GM19438 (cell line): ENCODE results near the gene ARID2.

Experiments used
- ATAC-seq: cut with Tn5 transposase; IDR thresholded peaks from one replicate; pipeline ENCODE4 v1.9.1; 2021; ENCODE audit warnings: low read depth; ENCODE audit not compliant: unreplicated experiment

ARID2 gene

DNA sequence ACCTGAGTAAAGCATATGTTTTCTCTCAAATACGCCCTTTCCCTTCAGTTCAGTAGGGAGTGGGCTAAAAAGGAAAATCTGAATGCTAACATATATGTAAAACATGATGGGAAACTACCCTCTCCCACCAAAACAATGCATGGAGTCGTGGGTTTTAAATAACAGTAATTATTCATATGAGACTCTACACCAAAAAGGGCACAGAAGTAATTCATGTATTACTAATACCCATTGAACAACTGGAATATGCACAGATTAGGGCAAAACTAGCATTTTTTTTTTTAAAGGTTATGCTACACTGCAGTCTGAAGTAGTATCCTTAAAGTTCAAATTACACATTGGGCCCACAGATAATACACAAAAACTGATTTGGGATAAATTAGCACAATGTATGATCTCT is 8.1 kb upstream of the ARID2 start:
- ATAC-seq, result no peak

DNA sequence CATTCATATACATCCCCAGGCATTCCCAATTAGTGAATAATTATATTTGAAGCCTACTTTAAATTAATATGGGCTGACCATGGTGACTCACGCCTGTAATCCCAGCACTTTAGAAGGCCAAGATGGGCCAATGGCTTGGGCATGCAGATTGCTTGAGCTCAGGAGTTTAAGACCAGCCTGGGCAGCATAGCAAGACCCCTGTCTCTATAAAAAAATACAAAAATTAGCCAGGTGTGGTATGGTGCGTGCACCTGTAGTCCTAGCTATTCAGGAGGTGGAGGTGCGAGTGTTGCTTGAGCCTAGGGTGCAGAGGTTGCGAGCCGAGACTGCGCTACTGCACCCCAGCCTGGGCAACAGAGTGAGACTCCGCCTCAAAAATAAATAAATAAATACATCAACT is 7.6 kb upstream of the ARID2 start:
- ATAC-seq, result no peak

DNA sequence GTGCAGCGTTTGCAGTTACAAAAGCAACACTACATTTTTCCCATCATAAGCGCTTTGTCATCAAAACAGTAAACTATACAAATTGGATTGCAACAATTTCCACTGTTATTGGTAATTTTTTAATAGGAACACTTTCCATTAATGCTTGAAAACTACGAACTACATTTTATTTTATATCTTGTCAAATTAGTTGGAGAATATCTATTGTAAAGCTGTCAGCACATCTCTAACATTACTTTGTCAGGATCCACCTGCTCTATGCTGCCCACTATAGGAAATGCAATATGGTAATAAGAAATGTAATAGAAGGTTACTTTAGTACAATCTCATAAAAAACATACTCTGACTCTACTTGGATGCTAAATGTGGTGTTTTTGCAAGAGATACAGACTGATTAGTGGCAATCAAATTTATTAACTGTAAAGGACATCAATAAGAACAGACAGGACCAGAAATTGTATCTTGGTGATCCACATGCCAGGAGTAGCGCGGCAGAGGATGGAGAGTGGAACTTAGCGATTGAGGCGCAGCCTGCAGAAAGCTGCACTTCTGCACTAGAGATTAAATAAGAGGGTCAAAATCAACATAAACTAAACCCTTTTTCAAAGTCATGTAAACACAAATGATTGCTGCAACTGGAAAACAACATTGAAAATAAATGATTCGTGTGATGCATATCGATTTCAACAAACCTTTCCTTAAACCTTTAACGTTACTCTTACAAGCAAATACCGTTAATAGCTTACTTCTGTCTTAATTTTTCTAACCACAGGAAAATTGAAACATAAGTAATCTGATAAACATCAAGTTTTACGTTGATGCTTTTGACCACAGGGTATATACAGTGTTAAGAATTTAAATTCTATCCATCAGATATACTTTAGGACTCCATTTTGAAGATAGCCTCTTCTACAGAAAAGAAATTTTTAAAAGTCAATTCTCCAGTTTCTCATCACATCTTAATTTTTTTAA is 3.6 kb upstream of the ARID2 start:
- ATAC-seq, result no peak

DNA sequence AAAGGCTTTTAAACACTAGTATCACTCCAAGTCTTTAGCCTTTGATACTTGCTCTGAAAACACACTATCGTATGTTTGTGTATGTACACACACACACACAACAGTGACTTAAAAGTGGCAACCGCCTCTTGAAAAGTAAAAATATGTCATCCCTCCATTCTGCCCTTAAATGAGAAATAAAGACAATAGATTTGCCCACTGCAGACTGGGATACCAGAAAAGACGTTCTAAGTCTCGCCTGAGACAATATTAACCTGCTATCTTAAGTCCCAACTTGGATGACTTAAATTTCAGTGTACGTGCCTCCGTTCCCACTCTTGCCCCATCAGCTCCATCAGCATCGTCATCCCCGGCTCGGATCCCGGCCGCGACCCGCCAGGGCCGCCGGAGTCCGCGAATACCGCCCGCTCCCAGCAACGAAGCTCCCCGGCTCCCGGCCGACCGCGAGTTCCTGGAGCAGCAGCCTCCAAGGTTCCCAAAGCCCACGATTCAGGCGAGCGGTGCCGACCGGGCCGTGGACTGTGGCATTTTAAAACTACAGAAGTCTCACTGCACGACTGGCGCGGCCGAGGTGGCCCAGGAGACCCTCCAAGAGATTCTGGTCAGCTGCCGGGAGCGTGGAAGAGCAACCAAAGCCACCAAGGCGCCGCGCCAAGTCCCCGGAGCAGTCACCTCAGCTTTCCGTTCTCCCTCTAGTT is 2.8 kb upstream of the ARID2 start:
- no peak for ATAC-seq

DNA sequence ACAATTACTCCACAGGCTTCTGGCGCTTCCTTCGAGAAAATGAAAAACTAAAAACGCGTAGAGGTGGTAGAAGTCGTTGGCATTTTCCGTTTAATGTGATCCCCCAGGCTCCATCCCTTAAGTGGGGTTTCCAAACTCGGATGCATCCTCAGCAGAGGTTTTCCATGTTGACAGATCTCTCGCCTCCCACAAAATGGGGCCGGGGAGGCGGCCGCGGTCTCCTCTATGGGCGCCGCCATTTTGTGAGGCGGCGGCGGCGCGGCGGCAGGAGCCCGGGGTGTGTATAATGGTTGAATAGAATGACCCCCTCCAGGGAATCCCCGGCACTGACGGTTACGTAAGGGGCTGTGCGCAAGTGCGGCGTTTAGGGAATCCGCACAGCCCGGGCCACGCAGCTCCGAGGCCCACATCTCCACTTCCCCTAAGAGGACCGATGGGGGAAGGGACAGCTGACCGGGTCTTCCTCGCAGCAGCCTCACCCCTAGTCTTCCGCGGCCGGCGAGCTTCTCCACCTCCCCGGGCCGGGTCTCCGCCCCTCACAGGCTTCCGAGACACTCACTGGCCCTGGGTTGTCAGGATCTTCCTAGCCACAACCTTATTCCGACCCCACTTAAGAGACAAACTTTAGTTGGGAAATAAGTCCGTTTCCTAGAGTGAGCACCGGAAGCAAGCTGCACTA is 2.1 kb upstream of the ARID2 start:
- ATAC-seq, result peak; percentile 47

DNA sequence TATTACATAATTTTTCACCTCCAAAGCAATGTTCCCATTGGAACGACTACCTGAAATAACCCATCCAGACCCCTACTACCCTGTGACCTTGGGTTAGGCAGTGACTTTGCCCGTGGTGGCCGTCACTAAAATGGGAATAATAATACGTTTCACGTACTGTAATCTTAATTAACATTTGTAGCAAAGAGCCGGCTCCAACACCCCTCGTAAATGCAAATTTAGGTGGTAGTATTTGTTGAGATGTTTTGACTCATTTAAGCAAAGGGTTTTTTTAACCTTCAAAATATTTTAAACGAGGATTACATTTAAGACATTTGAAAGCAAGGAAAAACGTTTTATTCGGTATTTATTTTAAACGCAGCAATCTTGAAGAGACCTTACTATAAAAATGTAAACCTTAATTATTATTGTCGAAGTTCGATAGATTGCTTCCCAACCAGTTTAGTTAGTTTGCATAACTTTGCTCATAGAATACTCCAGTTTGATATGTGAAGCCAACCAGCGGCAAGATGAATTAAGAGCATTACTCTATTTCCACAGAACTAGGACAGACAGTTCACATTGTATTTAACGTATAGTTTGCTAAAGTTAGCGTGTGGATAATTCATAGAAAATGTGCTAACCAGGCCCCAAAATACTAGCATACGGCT is 1.4 kb upstream of the ARID2 start:
- peak; percentile 0 for ATAC-seq

DNA sequence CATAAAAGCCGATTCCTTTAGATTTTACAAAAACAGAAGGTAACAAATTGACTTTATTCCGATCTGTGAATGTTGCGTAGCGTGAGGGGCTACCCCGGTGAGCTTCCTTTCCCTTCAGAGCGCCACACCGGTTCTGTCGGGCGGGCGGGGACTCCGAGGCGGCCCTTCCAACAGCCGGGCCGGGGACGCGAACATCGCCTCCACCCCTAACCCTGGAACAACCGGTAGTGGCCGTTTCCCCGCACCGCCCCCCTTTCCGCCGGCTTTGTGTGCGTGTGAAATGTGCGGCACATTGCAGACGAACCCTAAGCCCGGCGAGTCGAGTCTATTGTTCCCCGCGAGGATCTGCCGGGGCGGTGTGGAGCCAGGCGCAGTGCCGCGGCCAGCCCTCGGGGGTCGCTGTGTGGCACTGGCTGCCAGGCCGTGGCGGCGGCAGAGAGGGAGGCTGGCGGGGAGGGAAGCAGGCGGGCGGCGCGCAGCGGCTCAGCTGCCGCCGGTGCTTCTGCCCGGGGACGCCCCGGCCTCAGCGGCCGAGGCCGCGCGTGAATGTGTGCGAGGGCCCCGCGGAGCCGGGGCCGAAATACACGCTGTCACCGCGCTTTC is 775 bp upstream of the ARID2 start:
- peak; percentile 53 for ATAC-seq

DNA sequence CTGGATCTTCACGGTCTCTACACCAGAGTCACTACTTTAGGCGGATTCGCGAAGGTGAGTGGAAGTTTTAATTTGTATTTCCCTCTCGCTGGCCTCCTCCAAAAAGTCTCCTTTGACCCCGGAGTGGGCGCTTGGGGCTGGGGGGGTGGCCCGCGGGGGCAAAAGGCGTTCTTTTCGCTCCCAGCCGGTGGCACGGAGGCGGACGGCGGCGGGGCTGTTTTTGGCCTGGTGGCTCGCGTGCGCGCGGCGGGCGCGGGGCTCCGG is 510 bp downstream of the ARID2 start:
- no peak for ATAC-seq

DNA sequence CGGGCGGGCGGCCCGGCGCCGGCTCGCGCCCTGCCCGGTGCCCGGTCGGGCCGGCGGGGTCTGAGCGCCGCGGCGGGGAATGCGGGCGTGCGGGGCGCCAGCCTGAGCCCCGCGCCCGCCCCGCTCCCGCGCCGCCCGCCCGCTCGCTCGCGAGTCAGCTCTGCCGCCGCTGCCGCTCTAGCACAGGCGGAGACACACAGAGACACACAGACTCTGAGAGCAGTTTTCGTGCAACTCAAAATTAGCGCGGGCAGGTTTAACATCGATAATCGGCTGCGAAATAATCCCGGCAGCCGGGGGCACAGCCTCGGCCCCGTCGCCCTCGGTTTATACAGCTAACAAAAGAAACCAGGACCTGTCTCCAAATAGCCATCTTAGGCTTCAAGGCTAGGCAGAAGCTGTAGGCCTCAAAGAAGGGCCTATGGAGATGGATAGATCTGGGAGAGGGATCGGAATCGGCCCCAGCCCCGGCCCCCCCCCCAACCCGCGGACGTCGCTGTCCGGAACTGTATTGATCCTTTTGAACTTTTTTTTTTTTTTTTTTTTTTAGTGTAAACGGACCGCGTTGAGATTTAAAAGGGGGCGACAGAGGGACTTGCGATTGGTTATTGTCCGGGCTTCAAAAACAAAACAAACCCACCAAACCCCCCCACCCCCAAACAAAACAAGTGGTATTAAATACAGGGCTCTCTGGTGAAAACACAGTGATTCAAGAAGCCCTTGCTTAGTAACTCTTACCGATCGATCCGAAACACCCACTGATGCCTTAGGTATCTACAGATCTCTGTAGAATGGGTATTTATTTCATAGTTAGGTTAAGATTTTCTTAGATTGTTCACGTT is 1.1 kb downstream of the ARID2 start:
- ATAC-seq, result no peak

DNA sequence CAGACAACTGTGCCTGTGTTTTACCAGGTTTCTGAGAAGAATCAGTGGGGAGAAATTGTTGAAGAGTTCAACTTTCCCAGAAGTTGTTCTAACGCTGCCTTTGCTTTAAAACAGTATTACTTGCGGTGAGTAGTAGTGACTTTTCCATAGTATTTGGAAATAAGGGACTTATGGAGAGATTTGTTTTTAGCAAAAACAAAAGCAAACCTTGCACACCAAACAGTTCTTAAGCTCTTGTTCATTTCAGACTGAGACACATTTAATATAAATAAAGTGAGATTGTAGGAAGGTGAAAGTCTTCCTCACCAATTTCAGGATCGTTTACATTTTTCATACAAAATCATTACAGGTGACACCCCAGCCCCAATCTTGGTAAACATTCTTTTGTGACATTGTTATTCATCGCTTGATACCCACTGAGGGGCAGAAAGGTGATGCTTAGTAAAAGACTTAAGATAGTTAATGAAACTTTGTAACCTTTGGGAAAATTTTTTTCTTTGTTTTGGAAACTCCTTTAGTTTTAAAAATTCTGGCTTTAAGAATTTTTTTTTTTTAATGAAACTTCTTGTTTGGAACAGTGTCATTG is 1.8 kb downstream of the ARID2 start:
- ATAC-seq, result no peak

DNA sequence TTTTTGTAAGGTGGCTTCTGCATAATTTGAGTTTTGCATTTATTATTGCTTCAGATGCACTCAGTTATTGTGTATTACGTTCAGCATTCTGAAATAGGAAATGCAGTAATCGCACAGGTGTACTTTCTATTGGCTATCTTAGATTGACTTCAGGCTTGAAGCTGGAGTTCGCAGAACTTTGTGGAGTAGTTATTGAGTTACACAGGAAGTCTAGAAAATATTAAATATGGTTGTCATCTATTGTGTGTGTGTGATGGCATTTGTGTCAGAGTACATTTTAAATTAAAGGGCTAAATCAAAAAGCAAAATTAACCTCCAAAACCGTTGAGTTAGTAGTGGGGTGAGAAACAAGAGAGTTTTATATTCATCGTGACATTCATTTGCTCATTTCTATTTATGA is 2.7 kb downstream of the ARID2 start:
- ATAC-seq, result no peak

DNA sequence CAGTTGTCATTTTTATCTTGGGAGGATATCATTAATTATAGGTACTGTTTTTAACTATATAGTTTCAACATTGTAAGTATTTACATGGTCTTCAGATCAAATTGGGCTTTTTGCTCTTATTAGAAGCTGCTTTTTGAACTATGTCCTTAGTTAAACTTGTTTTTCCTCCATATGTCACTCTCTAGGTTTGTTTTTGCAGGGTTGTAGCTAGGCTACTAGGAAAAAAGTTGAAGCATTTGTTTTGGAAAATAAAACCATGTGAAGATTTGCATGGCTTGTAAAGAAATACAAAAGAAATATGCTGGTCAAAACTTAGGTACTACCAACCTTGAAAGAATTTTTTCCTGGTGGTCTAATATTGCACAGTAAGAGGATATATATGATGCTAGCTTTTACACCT is 3.4 kb downstream of the ARID2 start:
- ATAC-seq, result no peak

DNA sequence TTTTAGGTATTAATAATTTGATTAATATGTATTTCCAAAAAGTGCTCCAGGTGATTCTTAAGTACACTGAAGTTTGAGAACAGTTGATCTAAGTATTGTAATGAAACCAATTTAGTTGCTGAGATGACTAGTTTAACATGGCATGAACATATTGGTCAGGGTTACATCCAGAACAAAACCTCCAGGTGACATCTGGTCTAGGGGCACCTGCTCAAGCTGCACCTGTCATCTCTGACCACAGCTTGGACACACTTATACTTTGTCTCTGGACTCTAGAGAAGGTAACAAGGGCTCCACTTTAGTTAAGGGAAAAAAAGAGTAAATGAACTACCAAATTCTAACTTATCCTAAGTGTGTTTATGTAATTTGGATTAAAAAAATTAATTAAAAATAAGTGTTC is 8.1 kb downstream of the ARID2 start:
- no peak for ATAC-seq

DNA sequence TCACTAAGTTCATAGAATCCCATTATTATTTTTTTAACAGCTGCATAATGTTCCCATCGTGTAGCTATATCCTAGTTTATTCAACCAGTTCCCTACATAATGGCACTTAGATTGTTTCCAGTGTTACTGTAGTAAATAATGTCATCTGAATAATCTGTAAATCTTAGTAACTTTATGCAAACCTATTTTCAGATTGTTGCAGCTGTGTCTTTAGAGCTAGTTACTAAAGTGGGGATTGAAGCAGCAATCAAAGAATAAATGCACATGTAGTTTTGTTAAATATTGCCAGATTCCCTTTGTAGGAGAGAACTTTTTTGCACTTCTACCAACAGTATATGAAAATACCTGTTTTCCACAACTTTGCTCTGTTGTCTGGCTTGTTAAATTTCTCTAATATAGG is 13.1 kb downstream of the ARID2 start:
- ATAC-seq, result no peak

DNA sequence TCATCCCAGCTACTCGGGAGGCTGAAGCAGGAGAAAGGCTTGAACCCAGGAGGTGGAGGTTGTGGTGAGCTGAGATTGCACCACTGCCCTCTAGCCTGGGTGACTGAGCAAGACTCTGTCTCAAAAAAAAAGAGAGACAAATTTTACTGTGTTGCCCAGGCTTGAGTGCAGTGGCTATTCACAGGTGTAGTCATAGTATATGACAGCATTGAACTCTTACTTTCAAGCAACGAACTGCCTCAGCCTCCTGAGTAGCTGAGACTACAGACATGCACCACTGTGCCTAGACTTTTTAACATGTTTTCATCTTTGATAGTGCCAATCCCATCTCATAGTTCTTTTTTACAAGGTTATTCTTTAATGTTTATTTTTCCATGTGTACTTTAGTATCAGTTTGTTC is 13.7 kb downstream of the ARID2 start:
- ATAC-seq, result no peak

DNA sequence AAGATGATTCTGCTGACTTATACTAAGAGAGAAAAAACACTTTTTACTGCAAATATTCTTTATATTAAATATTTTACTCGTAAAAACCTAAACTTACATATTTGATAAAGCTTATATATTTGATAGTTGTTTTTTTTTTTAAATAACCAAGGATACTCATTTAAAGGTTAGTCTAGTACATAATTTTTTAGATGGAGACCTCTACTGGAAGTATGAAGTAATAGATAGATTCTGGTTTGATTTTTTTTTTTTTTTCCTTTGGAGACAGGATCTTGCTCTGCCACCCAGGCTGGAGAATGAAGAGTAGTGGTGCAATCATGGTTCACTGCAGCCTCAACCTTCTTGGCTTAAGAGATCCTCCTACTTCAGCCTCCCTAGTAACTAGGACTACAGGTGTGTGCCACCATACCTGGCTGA is 16.4 kb downstream of the ARID2 start:
- ATAC-seq, result no peak

GRCh38 chr12:45756666-45757065 is 27.2 kb downstream of the ARID2 start:
- no peak for ATAC-seq

GRCh38 chr12:45757172-45757571 is 27.7 kb downstream of the ARID2 start:
- no peak for ATAC-seq

DNA sequence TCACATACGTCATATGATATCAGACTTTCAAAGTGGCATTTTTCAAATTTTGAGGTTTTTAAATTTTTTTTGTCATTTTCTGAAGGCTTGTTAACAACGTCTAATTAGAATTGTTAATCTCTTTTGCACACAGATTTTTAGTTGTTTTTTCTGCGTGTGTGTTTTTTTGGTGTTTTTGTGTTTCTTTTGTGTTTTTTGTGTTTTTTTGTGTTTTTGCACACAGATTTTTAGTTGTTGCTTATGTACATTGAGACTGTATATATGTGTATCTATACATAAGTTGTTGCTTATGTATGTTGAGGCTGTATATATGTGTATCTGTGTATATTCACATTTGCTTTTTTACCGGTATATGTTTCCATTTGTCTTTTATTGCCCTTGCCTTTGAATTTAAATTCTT is 30.8 kb downstream of the ARID2 start:
- no peak for ATAC-seq
